ENCODE results near the gene IPO5.

- no peak for TF ChIP-seq CTCF (IDR thresholded peaks at IDR 0.05)
- no peak for TF ChIP-seq POLR2A (IDR thresholded peaks at IDR 0.05)
Measured at GRCh38 chr13:98044301-98044700, 90.8 kb downstream of the IPO5 start.
